ENCODE results near the gene HEPACAM.

HEPACAM gene

DNA sequence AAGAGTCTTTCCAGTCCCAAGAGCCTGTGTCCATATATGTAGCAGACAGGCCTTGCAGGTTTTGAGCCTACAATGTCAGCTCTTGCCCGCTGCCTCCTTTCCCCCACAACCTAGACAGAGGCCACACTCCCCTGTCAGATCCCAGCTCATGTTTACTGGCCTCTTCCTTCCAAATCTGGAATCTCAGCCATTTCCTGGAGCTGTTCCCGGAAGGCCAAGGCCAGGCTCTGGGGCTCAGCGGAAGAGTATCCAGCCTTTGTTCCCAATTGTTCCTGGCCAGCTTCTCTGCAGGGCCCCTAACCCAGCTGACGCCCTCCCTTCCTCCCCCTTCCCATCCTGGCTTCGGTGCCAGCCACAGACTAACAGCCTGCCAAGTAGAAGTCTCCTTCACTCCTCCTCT, 37.1 kb downstream of the HEPACAM start:
- no peak for DNase-seq

DNA sequence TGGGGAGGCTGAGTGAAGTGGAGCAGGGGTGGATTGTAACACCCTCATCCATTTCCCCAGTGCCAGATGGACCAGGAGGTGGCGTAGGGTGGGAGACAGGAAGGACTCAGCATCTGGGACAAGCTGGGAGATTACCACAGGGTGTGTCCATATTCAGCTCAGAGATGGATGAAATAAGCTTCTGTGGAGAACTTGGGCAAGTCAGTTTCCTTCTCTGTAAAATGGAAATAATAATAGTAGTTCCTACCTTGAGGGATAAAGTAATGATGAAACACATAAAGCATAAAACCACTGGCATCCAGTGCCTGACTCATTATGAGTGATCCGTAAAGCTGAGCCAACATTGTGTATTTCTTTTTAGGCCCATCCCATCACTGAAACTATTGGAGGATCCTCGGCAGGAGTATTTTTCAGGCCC, 37.6 kb downstream of the HEPACAM start:
- DNase-seq = no peak

DNA sequence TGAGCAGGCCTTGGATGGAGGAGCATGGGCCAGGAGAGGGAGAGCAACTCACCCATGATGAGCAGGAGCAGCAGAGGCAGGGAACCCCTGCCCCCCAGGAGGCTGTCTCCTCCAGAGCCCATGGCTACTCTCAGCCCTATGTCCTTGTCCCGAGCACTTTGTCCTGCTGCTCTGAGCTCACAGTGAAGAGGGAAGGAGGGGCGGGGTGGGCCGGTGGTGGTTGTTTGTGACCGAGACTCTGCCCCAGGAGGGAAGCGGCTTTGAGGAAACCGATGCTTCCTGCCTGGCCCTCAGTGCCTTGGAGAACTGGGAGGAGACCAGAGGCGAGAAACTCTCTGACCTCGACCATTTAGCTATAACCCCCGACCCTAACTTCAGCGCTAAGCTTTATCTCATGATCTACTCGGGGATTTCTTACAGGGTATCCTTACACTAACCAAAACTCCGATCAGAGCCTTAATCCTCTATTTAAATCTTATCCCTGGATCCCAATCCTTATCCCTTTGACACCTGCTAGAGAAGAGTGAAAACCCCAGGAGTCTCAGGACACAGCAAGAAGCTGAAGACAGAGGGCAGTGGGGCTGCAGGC, 38.1 kb downstream of the HEPACAM start, which contains the start of gene ROBO4:
Gene ROBO4 (minus strand): TSS at position 192 of the 589 bp plus-strand sequence. CDS start 70 bp downstream, at position 122.
- DNase-seq = no peak

DNA sequence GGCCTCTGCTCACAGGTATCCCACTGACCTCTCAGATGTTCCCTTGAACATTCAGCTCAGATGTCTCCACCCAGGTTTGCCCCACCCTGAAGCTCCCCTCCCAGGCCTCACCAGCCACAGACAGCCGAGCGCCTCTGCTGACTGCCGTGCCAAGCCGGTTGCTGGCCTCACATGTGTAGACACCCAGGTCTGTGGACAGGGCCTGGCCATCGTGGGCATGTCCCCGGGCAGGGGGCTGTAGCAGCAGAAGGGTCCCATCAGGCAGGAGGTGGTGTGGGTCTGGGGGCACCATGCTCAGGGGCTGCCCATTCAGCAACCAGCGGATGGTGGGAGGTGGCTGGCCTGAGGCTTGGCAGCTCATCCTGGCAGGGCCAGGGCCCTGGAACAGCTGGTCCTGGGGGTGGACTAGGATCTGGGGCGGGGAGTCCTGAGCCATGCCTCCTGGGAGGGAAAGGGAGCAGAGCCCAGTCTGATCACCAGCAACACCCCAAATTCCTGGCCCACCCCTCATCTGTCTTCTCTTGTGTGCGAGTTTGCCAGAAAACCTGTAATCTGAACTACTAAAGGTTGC, 38.9 kb downstream of the HEPACAM start:
- DNase-seq = no peak

DNA sequence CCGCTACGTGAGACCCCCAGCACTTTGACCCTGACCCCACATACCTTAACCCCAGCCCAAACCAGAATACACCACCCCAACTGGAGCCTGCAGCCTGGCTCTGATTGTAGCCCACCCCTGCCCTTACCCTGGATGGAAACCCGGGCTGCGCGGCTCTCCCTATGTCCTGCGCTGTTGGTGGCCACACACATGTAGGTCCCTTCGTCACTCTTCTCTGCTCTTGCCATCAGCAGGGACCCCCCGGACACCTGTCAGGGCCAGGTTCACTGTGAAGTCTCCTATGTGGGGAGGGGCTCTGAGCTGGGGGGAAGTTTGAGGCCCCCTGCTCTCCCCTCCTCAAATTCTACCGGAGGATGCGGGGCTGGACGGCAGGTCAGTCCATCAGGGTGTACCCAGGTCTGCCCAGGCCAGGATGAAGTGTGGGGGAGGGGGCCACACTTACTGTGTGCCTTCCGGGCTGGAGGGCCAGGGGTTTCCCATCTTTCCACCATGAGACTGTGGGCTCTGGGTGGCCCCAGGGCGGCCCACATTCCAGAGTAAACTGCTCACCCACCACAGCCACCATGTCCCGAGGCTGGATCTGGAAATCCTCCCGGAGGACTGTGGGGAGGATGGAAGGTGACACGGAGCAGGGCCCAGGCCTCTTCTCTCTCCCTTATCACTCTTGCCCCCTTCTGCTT, 39.6 kb downstream of the HEPACAM start:
- no peak for DNase-seq

DNA sequence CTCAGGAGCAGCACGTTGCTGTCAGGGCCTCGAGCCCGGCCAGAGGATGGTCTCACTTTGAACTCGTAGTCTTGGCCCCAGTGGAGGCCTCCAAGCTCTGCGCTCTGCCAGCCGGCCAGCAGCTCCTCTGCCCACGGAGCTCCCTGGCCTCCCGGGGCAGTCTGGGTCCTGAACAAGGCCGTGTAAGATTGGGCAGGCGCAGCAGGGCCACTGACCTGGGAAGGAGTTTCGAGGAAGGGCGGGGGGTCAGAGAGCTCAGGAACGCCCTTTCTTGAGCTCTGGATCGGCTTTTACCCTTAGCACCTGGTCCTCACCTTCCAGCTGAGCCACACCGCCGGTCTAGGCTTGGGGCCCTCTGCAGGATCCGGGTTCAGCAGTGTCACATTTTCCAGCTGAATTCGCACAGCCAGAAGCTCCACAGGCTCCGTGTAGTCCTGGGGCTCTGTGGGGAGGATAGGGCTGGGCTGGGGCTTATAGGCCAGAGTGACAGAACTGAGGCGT, 40.3 kb downstream of the HEPACAM start:
- no peak for DNase-seq

DNA sequence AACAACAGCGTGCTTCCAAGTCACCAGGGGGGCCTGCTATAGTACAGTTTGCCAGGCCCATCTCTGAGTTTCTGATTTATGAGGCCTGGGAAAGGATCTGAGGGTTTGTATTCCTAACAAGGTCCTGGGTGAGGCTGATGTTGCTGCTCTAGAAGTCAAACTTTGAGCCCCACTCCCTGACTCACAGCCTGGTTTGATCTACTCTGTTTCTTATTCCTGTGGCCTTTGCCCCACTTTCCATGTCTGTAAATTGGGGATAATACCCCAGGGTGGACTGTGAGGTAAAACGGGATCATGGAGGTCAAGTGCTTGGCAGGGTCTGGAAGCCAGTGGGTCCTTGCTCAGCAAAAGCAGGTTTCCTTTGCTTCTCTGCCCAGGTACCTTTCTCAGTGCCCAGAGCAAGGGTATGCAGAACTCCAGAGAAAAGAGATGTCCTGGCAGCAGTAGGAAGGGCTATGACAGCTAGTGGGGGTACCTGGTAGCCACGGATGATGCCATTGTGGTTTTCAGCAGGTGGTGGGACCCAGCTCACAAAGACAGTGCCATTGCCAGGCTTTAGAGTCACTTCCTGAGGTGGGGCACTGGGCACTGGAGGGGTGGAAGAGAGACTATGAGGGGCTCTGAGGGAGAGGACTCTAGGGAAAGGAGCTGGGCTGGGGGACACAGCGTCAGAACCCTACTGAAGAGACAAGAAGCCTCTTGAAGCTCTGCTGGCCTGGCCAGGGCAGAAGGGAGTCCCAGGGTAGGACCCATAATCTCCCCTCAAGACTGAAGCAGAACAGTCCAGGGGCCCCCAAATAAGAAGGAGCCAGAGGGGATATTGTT, 41.0 kb downstream of the HEPACAM start:
- no peak for DNase-seq

DNA sequence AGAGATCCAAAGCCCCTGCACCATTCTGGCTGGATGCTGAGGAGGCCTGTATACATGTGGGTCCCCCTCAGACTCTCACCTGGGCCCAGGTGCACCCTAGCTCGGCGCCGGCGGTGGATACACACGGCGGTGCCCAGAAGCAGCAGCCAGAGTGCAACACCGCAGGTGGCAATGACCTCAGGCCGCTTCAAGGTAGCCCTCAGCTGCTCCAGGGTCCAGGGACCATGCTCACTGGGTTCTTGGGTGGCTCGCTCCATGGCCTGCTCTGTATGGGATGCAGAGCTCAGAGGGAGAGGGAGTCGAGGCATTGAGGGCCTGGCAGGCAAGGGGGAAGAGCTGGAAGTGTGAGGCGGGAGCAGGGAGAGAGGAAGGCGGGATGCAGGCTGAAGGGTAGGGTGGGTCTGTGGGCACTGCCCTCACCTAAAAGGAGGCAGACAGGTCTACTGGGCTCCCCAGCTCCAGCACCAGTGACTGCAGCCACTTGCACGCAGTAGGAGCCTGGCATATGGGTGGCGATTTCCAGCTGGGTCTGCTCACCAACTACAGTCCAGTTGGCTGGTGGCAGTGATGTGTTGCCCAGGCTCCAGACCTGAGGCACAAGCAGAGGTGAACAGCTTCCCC, 42.0 kb downstream of the HEPACAM start:
- DNase-seq = no peak

DNA sequence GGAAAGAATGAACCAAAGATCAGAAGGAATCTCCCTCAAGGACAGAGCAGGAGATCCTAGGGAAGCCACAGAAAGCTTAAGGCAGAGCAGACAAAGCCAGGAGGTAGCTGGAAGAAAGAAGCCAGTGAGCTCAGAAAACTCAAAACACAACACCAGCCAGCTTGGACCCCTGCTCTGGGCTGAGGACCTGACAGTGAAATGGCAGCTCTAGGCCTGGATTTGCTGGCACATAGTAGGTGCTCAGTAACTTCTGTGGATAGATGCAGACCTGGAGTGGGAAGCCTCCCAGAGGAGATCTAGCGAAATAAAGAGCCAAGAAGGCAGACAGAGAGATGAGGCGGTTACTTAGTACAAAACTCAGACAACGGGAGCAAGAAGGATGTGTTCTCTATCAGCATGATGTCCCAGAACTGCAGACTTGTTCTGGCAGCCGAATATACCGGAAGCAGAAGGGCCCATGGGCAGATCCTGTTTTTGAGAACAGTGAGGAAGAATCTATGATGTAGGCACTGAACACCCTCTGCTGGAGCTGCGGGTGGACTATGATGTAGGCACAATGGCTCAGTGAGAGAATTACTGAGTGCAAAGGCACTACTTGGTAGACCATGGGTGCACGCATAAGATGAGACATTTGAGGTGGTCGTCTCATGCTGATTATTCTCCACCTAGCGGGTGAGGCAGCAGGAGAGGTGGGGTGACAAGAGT, 42.9 kb downstream of the HEPACAM start:
- no peak for DNase-seq

DNA sequence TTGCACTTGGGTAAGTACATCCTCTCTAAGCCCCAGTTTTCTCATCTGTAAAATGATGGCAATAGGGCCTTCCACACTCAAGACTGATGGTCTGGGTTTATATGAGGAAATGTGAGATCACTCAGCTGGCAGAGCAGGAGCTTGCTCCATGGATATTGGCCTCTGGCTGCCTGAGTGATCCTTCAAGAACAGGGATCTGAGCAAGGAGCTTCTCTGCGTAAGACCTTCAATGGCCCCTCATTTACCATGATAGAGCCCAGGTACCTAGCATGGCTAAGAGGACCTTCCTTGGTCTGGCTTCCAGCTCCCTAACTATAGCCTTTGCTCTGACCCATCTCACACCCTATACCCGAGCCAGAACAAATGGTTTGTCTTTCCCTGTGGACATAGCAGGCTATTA, 43.7 kb downstream of the HEPACAM start:
- DNase-seq = no peak

DNA sequence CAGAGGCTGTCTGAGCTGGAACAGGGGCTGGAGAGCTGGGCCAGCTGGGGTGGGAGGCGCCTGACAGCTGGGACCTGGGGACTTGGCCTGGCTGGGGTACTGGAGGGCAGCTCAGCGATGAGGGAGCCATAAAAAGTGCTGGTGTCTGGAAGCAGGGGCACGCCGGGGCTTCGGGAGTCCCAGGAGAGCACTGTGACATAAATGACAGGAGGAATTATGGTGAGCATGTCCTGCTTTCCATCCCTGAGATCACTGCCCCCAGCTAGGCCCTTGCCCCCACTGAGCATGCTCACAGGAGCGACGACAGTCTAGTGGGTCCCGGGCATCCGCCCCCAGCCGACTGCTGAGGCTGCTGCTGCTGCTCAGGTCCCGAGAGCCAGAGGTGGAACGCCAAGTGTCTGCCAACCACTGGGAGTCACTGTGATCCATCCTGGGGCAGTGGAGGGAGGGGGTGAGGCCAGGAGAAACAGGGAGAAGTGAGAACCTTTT, 44.4 kb downstream of the HEPACAM start:
- DNase-seq = no peak

DNA sequence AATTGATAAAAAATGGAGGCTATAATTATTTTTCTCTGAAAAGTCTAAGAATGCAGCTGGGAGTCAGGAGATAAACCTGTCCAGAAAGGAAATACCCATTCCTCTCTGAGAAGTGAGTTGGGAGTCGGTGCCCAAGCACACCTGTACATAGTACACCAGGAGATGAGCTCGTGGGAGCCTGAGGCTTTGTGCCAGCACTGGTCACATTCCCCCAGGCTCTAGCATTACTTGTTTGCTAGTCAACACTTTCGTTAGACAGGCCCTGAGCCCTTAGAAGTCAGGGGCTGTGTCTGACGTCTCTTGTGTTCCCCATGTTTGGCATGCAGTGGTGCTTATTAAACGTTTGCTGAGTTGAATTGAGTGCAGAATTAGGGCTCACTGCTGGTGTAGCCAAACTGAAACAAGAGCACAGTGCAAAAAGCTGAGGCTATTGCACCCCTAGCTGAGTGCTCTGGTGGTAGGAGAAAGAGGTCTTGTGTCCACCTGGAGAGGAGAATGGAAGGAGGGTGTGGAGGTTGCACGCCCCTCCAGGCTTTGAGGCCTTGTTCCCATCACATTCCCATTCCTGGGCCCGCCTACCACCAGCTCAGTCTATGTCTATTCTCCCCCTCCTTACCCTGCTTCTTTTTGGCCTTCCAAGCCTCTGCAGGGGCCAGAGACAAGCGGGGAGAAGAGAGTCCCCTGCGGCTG, 45.0 kb downstream of the HEPACAM start:
- DNase-seq = no peak

DNA sequence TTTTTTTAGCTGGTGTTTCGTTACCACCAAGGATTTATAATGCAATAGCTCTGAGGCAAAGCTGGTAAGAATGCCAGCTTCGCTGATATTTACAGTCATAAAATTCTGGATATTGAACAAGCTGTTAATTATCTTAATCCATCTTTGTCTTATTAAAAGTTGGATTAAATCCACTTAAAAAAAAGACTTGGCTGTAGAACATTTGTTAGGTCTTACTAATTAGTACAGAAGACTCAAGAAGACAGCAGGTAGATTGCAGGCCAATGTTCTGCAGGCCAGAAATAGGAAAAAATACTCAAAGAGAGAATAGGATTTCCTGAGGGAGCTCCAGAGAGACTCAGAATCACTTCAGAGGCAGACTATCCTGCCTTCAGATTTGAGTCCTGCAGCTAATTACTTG, 45.7 kb downstream of the HEPACAM start:
- no peak for DNase-seq

DNA sequence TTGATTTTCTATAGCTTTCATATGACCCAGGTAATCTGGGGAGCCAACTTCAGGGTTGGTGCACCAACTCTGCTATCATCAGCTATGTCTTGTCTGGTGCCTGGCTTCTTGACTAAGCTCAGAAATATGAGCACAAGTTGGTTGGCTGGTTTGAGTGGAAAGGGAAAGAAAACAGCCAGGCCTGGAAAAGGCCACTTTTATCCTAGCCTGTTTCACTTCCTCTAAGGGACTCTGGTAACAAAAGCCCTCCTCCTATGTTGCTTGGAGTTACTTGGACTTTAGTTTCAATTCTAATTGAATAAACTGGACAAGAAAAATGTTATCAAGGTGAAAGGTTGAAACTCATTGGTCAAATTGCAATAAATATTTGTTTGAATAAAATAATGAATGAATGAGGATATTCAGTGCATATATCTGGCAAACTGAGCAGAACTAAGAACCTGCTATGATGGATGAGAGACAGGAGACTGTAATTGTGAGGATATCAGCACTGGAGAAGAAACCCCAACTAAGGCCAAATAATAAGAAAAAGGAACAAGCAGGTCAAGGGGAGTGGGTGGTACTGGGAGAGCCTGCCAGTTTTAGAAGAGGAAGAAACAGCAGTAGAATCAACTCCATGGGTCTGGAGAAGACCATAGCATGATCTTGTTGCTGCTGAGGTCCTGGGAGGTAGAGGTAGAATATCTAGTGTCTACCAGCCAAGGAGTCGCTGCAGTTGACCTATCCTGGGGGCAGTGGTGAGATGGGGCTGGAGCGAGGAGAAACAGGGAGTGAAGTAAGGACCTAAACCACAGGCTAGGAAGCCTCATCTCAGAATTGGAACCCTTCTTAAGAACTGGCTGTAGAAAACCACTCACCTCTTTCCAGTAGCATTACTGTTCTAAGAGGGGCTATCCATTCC, 46.4 kb downstream of the HEPACAM start:
- no peak for DNase-seq

DNA sequence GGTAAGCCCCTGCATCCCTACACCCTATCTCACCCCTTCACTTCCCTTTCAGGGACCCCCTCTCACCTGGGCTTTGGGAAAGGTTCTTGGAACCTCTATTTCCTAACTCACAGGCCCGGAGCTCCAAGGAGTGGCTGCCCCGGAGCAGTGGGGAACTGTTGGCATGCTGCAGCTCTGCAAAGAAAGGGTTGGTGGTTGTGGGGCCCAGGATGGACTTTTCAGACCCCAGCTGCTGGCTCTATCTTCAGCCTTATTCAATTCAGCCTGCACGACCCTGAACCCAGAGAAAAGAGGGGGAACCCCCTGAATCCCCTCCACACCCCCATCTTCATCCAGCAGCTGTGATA, 48.2 kb downstream of the HEPACAM start:
- DNase-seq = no peak

DNA sequence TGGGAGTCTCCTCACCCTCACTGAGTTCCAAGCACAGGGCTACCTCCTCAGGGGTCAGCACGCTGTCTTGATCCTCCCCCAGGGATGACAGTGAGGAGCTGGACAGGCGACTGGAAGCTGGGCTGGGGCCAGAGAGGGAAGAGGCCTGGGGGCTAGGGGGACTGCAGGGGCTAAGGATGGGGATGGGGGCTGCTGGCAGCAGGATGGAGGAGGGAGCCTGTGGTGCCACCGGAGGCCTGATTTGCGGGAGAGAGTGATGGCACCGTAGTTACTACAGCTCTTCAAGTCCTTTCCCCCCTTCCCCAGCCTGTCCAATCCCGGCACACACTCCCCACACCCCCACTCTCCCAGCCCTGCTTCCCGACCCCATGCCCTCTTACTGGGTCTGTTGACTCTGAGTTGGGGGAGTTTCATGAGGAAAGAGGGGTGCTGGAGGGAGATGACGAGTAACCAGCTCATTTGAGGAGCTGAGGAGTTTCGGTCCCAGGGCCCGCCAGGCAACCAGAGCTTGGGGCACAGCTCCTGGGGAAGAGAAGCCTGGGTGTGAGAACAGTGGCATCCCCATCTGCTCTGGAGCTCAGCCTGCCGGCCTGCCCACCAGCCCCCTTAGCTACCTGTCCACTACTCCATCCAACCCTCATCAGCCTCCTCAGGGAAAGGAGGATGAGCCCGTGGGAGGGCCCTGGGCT, 48.7 kb downstream of the HEPACAM start:
- DNase-seq = no peak

DNA sequence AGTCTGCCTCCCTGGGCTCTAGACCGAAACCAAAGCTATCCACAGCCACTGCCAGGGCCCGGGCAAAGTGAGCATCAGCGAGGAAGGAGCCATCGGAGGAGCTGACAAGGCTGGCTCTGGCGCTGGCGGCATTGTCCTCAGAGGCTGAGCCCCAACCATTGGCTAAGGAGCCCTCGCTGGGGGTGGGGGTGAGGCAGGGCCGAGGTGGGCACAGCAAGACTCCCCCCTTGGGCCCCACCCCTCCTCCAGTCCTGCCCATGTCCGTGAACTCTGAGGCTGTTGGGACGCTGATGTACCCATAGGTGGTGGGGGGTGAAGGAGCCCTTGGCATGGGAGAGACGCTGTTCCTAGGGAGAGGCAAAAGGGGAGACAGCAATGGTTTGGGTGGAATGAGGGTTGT, 49.4 kb downstream of the HEPACAM start:
- no peak for DNase-seq

DNA sequence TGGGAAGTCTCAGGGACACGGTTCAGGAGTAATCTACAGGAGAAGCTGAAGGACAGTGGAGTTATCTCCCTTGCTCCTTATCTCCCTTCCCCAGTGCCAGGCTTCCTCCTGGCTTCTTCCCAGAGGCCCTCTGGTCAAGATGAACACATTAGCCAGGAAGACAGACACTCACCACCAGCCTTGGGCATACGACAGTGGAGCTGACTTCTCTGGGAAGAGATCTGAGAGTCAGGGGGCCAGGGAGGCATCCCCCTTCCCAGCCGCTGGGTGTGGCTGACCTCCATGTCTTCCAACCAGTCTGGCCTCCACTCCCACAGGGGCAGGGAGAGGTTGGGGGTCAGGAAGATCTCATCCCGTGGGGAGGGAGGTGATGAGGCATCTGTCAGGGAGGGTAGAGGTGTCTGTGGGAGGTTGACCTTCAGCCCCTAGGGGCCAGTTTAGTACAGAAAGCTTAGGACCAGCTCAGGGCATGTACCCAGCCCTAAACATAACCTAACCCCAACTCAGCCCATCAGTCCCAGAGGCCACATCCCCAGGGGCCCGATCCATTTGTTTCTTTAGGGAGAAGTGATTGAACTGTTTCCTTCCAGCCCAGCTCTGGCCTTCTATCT, 50.9 kb downstream of the HEPACAM start:
- no peak for DNase-seq

DNA sequence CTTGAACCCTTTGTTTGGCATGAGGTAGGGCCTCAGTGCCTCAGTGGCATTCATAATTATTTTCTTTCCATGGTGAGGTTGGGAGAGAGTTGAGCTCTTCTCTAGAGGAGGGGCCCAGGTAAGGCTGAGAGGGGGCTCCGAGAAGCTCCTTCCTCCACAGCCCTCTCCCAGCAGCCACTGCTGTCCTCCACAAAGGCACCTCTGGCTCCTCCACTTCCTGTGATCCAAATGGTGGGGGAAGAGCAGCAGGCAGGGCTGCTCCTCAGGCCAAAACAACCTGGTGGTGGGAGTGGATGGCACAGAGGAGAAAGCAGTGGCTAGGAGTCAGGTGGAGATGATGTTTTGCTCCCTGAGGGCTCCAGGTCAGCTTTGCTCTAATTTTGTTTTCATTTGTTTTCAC, 51.5 kb downstream of the HEPACAM start:
- DNase-seq = no peak

Measured in NCI-H1092 (cell line).